ENCODE results near the gene PXDN.

Gene PXDN

GRCh38 chr2:1670636-1671035, 73.7 kb downstream of the PXDN start:
- peaks cover 15% of the 10 kb centered on the region for H3K36me3 ChIP-seq (ENCODE audit: insufficient read depth, low read length)

GRCh38 chr2:1665761-1666505, 78.4 kb downstream of the PXDN start:
- Histone ChIP-seq H3K9me3 (ENCODE audit: control insufficient read depth, insufficient read depth, low read length) (no peaks in the 10 kb centered on the region), H3K36me3 (ENCODE audit: insufficient read depth, low read length) (peaks cover 31% of the 10 kb centered on the region), H3K9ac (ENCODE audit: low read depth, low read length) (no peak overlapping the region), H3K4me1 (ENCODE audit: insufficient read depth, low read length) (no peaks in the 10 kb centered on the region)

More at GRCh38 chr2:1670636-1671035, 73.7 kb downstream of the PXDN start:
- no peak overlapping the region for H3K9ac ChIP-seq (ENCODE audit: low read depth, low read length)
- no peaks in the 10 kb centered on the region for H3K9me3 ChIP-seq (ENCODE audit: control insufficient read depth, insufficient read depth, low read length)
- no peaks in the 10 kb centered on the region for H3K4me1 ChIP-seq (ENCODE audit: insufficient read depth, low read length)

DNA sequence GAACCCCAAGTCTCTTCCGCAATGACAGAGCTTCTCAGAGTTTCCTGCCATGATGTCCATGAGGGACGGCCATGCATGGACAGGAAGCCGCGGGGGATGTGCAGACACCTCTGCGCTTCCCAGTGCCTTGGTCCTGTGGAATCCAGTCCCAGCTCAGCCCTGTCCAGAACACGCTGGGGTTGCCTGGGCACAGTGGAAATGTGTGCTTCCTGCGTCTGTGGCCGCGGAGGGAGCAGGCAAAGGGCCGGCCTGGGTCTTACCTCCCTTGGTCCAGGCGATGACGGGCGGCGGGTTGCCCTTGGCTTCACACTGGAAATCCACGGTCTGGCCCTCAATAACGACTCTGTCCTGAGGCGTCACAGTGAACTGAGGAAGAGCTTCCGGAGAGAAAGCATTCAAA, 79.6 kb downstream of the PXDN start:
- Histone ChIP-seq H3K9me3 (ENCODE audit: control insufficient read depth, insufficient read depth, low read length) (no peaks in the 10 kb centered on the region), H3K4me1 (ENCODE audit: insufficient read depth, low read length) (no peaks in the 10 kb centered on the region), H3K9ac (ENCODE audit: low read depth, low read length) (no peak overlapping the region), H3K36me3 (ENCODE audit: insufficient read depth, low read length) (peaks cover 36% of the 10 kb centered on the region)

DNA sequence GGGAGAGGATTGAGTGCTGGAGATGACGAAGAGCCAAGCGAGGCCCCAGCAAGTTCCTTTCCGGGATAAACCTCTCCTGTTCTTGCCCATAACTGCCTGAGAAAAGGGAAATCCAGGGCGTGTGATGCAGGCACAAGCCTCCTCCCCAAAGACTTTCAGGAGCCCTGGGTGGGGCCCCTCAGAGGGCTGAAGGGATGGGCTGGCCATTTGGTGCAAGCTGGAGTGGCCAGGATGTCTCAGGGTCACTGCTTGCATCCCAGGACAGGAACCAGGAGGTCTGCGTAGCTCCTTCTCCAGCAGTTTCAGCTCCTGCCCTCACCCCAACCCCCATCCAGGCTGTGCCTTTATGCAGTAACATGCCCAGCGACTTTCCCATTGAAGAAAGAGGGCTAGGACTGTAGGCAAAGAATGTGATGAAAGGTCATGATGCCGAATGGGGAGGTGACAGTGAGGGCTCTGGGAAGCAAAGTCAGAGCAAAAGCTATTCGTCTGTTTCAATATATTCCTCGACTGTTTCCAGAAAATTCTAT, 80.2 kb downstream of the PXDN start:
- peaks cover 35% of the 10 kb centered on the region for H3K36me3 ChIP-seq (ENCODE audit: insufficient read depth, low read length)

DNA sequence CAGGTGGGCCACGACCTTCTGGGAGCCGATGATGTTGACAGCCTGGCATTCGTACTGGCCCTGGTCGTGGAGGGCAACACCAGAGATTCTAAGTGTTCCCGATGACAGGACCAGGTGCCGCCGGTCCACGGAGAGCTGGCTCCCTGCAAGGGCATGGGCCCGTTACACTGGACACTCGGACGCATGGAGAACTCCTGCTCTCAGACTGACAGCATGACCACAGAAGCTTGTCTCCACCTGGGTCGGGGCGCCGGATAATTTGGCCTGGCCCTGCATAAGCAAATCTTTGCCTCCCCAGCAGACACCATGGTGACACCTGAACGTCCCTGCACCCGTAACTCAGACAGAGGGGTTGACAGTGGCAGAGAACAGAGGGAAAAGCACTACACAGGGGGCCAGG, 80.7 kb downstream of the PXDN start:
- no peak overlapping the region for H3K9ac ChIP-seq (ENCODE audit: low read depth, low read length)
- no peaks in the 10 kb centered on the region for H3K9me3 ChIP-seq (ENCODE audit: control insufficient read depth, insufficient read depth, low read length)
- H3K36me3 ChIP-seq (ENCODE audit: insufficient read depth, low read length): peaks cover 32% of the 10 kb centered on the region

More for the DNA sequence above, 80.2 kb downstream of the PXDN start:
- Histone ChIP-seq H3K9ac (ENCODE audit: low read depth, low read length) (no peak overlapping the region), H3K9me3 (ENCODE audit: control insufficient read depth, insufficient read depth, low read length) (no peaks in the 10 kb centered on the region), H3K4me1 (ENCODE audit: insufficient read depth, low read length) (no peaks in the 10 kb centered on the region)

DNA sequence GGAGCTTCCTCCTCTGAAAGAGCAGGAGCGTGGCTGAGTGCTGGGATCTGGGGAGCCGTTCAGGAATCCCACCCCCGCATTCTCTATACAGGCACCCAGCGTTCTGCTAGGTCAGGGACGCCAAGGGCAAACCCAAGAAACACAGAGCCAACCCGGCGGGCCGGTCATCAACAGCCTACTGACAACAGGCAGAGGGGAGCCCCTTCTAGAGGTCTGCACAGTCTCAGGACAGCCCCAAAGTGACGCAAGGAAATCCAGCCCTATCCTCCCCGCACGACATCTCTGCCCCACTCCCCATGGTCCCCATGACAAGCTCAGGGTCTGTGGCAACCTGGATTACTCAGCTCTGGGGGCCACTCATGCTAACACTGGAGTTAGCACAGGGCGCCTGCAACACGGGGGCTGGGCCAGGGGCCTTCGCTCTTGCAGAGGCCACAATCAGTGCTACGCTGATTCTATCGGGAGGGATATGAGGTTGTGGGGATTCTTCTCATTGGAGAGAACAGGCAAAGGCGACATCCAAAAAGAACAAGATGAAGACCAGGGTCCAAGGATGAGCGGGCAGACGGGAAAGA, 81.6 kb downstream of the PXDN start:
- no peak overlapping the region for H3K9ac ChIP-seq (ENCODE audit: low read depth, low read length)
- no peaks in the 10 kb centered on the region; the same call in 1 of the 2 replicates for H3K4me1 ChIP-seq (ENCODE audit: insufficient read depth, low read length)
- peaks cover 32% of the 10 kb centered on the region for H3K36me3 ChIP-seq (ENCODE audit: insufficient read depth, low read length)
- H3K9me3 ChIP-seq (ENCODE audit: control insufficient read depth, insufficient read depth, low read length): no peaks in the 10 kb centered on the region

More for the DNA sequence above, 80.7 kb downstream of the PXDN start:
- no peaks in the 10 kb centered on the region for H3K4me1 ChIP-seq (ENCODE audit: insufficient read depth, low read length)

GRCh38 chr2:1661891-1662605, 82.3 kb downstream of the PXDN start:
- H3K9ac ChIP-seq (ENCODE audit: low read depth, low read length): no peak overlapping the region
- peaks cover 32% of the 10 kb centered on the region for H3K36me3 ChIP-seq (ENCODE audit: insufficient read depth, low read length)
- no peaks in the 10 kb centered on the region; the same call in 1 of the 2 replicates for H3K4me1 ChIP-seq (ENCODE audit: insufficient read depth, low read length)
- H3K9me3 ChIP-seq (ENCODE audit: control insufficient read depth, insufficient read depth, low read length): no peaks in the 10 kb centered on the region

GRCh38 chr2:1660656-1661640, 83.4 kb downstream of the PXDN start:
- Histone ChIP-seq H3K9ac (ENCODE audit: low read depth, low read length) (no peak overlapping the region), H3K36me3 (ENCODE audit: insufficient read depth, low read length) (peaks cover 32% of the 10 kb centered on the region), H3K4me1 (ENCODE audit: insufficient read depth, low read length) (no peaks in the 10 kb centered on the region; the same call in 1 of the 2 replicates), H3K9me3 (ENCODE audit: control insufficient read depth, insufficient read depth, low read length) (no peaks in the 10 kb centered on the region)

GRCh38 chr2:1659951-1660565, 84.3 kb downstream of the PXDN start:
- peaks cover 29% of the 10 kb centered on the region for H3K36me3 ChIP-seq (ENCODE audit: insufficient read depth, low read length)
- H3K9ac ChIP-seq (ENCODE audit: low read depth, low read length): no peak overlapping the region
- H3K9me3 ChIP-seq (ENCODE audit: control insufficient read depth, insufficient read depth, low read length): no peaks in the 10 kb centered on the region
- no peaks in the 10 kb centered on the region; the same call in 1 of the 2 replicates for H3K4me1 ChIP-seq (ENCODE audit: insufficient read depth, low read length)

- H3K9me3 ChIP-seq (ENCODE audit: control insufficient read depth, insufficient read depth, low read length): no peaks in the 10 kb centered on the region
- H3K4me1 ChIP-seq (ENCODE audit: insufficient read depth, low read length): no peaks in the 10 kb centered on the region; the same call in 1 of the 2 replicates
- no peak overlapping the region for H3K9ac ChIP-seq (ENCODE audit: low read depth, low read length)
- peaks cover 25% of the 10 kb centered on the region; the same call in 1 of the 2 replicates for H3K36me3 ChIP-seq (ENCODE audit: insufficient read depth, low read length)
These were observed 85.7 kb downstream of the PXDN start for GRCh38 chr2:1658394-1659151.

GRCh38 chr2:1656961-1657841, 87.1 kb downstream of the PXDN start:
- H3K36me3 ChIP-seq (ENCODE audit: insufficient read depth, low read length): peaks cover 21% of the 10 kb centered on the region; the same call in 1 of the 2 replicates
- no peaks in the 10 kb centered on the region for H3K9me3 ChIP-seq (ENCODE audit: control insufficient read depth, insufficient read depth, low read length)
- H3K4me1 ChIP-seq (ENCODE audit: insufficient read depth, low read length): no peaks in the 10 kb centered on the region; the same call in 1 of the 2 replicates
- H3K9ac ChIP-seq (ENCODE audit: low read depth, low read length): no peak overlapping the region

DNA sequence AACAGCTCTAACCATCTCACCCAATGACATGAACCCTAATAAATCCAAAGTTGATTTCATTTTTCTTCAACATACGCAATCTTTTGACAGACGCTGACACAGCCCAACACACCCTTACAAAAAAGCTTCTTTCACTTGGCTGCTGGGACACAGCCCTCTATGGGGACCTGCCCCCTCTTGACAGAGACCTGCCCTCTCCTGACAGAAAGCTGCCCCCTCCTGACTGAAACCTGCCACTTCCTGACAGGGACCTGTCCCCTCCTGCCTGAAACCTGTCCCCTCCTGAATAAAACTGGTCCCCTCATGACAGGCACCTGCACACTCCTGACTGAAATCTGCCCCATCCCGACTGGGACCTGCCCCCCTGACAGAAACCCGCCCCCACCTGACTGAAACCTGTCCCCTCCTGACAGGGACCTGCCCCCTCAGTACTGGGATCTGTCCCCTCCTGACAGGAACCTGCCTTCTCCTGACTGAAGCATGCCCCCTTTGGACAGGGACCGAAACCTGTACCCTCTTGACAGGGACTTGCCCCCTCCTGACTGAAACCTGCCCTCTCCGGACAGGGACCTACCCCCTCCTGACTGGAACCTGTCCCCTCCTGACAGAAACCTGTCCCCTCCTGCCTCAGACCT, 87.9 kb downstream of the PXDN start:
- Histone ChIP-seq H3K4me1 (ENCODE audit: insufficient read depth, low read length) (no peaks in the 10 kb centered on the region; the same call in 1 of the 2 replicates), H3K36me3 (ENCODE audit: insufficient read depth, low read length) (peaks cover 22% of the 10 kb centered on the region), H3K9me3 (ENCODE audit: control insufficient read depth, insufficient read depth, low read length) (no peaks in the 10 kb centered on the region), H3K9ac (ENCODE audit: low read depth, low read length) (no peak overlapping the region)

All from ES-I3 (cell line).